GM19238 (cell line): ENCODE data around the gene MPP1.

Source experiments
- DNase-seq: peaks from one replicate; pipeline ENCODE4 v3.0.0; 2011; ENCODE audit warnings: low spot score; ENCODE audit not compliant: insufficient read length

The MPP1 gene

GRCh38 chrX:154813801-154814200, 8.5 kb upstream of the MPP1 start:
- DNase-seq = no peak

- no peak for DNase-seq
Observed at GRCh38 chrX:154812341-154813101, 7.2 kb upstream of the MPP1 start.

- DNase-seq = no peak
Observed at GRCh38 chrX:154809939-154810665, 4.8 kb upstream of the MPP1 start.

DNA sequence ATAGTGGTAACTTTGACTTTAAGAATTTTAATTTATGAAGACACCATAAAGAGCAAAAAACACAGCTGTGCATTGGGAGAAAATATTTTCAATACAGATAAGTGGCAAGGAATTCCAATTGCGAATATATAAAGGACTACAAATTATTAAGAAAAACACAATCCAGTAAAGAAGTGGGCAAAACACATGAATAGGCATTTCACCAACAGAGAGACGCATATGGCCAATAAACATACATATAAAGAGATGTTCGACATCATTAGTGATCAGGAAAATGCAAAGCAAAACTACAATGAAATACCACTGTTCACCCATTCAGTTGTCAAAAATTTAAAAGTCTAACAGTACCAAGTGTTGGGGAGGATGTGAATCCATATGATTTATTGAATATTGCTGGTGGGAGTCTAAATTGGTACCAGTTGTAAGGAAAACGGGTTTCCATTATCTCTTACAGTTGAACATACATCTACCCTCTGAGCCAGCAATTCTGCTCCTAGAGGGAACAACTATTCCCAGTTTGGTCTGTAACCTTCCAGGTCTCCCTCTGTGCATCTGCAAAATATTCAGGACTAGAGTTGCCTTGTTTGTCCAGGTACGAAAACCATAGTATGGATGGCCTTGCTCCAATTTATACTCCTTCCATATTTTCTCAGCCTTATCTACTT, 1.7 kb upstream of the MPP1 start:
- no peak for DNase-seq

DNA sequence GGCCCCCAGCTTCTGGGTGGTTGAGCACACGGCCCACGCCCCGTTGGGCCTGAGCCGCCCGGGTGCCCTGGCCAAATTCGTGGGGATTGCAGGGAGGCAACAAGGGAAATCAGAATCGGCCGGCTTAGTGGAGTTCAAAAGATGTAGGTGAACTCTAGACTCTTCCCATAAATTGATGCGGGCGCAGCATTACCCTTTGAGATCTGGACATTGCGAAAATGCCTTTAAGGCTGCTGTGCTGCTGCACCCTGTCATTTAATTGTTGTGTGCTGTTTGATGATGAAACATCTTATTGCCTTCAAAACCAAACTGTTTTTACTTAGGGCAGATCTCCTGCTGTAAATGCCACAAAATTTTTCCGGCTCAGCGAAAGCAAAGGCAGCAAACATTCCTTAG, 409 bp upstream of the MPP1 start:
- DNase-seq = no peak

DNA sequence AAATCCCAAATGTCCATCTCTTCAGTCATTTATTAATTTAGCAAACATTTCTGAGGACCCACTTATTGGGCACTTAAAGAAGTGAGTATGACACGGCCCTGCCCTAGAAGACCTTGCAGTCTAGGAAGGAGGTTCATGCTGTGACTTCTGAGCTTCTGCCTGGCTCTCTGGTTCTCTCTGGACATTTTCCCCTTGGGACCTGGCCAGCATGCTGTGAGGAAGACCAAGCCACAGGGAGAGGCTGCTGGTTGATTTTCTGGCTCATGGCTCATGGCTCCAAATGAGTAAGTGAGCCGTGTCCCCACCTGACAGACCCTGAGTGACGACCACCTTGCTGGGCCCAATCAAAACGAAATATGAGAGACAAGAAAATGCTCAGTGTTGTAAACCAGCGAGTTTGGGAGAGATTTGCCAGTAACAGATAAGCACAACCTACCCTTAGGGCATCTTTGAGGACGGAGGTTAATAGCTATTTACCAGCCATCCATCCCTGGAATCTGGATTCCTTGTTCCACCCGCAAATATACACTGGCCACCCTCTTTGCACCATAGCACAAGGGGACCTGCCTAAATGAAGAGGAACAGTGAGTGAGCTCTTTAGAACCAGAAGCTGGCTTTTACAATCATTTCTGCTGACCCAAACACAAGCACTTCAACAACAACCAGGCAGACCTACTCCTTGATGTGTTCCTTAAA, 876 bp downstream of the MPP1 start:
- DNase-seq = no peak

- DNase-seq = no peak
Observed at GRCh38 chrX:154802947-154803346, 2.3 kb downstream of the MPP1 start.

DNA sequence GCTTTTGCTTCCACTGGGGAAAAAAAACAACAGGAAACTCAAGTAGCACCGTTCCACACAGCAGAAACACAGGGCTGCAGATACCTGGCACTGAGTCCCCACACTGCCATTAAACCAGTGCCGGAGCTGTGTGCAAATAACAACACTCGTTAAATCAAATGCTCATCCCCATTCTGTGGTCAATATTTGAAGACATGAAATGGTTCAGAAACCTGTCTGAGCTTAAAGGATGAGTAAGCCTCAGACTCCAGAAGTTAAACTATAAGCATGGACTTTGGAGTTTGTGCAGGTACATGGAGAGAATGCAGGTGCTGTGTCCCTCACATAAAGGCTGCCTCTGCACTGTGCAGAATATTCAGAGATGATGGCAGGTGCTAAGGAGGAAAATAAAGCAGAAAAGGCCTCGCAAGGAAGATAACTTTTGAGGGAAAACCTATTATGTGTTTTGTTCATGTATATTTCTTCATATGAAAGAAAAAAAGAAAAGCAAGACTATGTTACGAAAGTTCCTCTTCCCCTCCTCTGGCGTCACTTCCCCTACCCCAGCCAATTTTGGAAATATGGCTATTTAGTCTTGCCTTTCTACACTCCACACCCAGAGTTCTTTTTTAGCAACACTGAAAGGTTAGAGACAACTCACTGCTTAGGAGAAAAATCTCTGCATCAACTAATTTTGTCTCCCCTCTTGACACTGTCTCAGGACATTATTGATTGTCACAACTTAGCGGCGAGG, 4.6 kb downstream of the MPP1 start:
- no peak for DNase-seq

- DNase-seq = no peak
Observed at GRCh38 chrX:154799556-154800348, 5.5 kb downstream of the MPP1 start.

DNA sequence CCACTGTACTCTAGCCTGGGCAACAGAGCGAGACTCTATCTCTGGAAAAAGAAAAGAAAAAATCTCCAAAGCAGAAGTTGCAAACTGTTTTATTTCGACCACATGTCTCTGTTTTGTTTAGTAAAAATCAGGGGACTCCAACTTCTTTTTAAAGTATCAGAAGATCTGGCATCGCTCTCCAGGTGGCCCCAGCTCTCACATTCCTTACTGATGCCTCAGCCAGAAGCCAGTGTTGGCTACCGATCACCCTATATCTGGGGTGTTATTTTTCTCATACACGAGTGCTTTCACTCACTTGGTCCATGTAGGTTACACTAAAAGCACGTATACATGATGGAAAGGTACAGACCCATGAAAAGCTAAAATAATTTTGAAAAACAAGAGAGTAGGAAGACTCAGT, 8.3 kb downstream of the MPP1 start:
- no peak for DNase-seq

GRCh38 chrX:154795016-154795415, 10.3 kb downstream of the MPP1 start:
- DNase-seq = no peak

GRCh38 chrX:154793084-154793795, 12.0 kb downstream of the MPP1 start:
- no peak for DNase-seq

DNA sequence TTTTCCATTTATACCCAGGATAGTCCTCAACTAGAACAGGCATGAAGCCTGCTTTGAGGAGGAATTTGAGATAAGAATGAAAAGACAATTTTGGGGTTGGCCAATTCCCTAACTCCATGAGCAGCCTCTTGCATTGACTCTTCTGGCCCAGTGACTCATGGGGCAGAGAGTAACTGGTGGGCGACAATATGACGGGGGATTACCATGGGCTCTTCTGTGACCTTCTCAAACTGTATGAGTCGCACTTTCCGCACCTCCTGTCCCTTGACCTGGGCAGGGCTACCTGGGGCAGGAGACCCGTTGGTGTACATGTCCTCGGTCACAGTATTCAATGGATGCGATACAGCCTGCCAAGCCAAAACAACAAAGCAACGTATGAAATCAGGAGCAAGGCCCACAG, 13.3 kb downstream of the MPP1 start:
- DNase-seq = no peak

- no peak for DNase-seq
Observed at GRCh38 chrX:154791467-154791866, 13.8 kb downstream of the MPP1 start.

DNA sequence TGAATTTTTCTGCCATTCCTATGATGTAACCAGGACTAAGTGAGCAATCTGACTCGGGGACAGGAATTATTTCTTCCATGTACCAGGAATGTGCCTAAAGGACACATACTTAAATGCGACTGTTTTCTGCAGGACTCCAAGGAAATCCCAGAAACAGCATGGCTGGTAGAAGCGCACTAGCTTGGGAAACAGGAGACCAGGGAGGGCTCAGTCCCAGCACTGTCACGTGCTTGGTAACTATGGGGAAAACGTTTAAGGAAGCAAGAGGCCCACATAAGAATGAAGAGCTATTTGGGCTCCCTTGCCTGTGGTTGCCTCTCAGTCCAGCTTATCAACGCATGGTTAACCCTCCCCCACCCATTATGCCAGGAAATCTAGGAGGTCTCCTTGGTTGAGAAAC, 19.6 kb downstream of the MPP1 start:
- no peak for DNase-seq

DNA sequence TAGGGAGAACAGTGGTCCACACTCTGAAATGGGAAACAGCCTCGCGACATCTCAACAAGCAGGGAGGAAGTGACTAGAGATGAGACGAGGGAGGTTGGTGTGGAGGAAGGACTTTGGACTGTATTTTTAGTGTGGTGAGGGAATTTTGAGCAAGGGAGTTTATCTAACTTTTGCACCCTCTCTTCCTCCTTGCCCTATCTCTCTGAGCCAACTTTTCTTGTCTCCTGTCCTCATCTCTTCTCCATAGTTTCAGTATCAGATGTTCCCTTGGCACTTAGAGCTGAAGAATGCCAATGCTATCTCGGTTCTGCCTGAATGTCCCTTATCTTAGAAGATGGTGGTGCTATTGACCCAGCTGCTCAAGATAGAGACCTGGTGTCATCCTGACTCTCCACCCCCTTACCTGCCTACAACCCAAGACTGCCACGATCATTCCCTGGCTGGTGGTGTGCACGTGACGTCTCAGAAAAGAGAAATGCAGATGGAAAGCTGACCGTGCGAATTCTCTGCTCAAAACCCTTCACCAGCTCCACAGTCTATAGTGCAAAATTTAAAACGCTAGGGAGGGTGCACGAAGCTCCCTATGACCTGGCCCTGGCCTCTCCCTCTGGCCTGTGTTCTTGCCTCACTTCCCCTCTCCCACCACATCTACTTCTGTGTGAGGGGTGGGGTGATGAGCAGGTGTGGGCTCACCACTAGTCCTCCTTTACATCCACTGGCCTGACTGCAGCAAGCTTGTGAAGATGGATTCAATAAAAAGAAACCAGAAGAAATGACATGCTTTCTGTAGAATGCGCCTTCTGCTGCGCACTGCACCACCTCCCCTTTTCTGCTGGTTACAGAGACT, 20.9 kb downstream of the MPP1 start:
- DNase-seq = no peak

- DNase-seq = no peak
Observed at GRCh38 chrX:154780968-154781367, 24.3 kb downstream of the MPP1 start.

- DNase-seq = no peak
Observed at GRCh38 chrX:154779261-154779660, 26.0 kb downstream of the MPP1 start.

GRCh38 chrX:154776753-154777152, 28.5 kb downstream of the MPP1 start:
- no peak for DNase-seq
